NCI-H446 treated with DMSO at 0.1 percent for 48 hours (cell line): ENCODE data around the gene ZBTB20.
A peak's percentile ranks its signal among the peaks of the same experiment; 100 is the strongest.
"Not testable (repeated sequence)": the region's sequence is repeated elsewhere in the genome, so short reads cannot be mapped to it uniquely, and the experiment has no call there.

Source experiments
- DNase-seq: peaks from one replicate; lab custom pipeline; 2025; lab: John Stamatoyannopoulos, UW

Gene ZBTB20

GRCh38 chr3:114831861-114832260, 315.2 kb downstream of the ZBTB20 start:
- DNase-seq, result no peak

- DNase-seq, result no peak
These were observed 316.4 kb downstream of the ZBTB20 start for GRCh38 chr3:114830652-114831051.

GRCh38 chr3:114829783-114830182, 317.3 kb downstream of the ZBTB20 start:
- DNase-seq, result no peak

GRCh38 chr3:114827495-114827894, 319.6 kb downstream of the ZBTB20 start:
- DNase-seq, result peak; percentile 70

- DNase-seq, result no peak
These were observed 323.1 kb downstream of the ZBTB20 start for GRCh38 chr3:114824014-114824413.

- peak; percentile 20 for DNase-seq
These were observed 324.0 kb downstream of the ZBTB20 start for GRCh38 chr3:114823061-114823460.

- no peak for DNase-seq
These were observed 331.0 kb downstream of the ZBTB20 start for GRCh38 chr3:114816052-114816451.

GRCh38 chr3:114812541-114813238, 334.4 kb downstream of the ZBTB20 start:
- not testable (repeated sequence) for DNase-seq

- DNase-seq, result no peak
These were observed 337.2 kb downstream of the ZBTB20 start for GRCh38 chr3:114809668-114810413.

- DNase-seq, result no peak
These were observed 343.0 kb downstream of the ZBTB20 start for GRCh38 chr3:114804099-114804498.

- DNase-seq, result peak; percentile 56
These were observed 343.9 kb downstream of the ZBTB20 start for GRCh38 chr3:114803042-114803695.

GRCh38 chr3:114800272-114801031, 346.6 kb downstream of the ZBTB20 start:
- DNase-seq, result no peak

- no peak for DNase-seq
These were observed 347.3 kb downstream of the ZBTB20 start for GRCh38 chr3:114799816-114800215.

GRCh38 chr3:114796796-114797195, 350.3 kb downstream of the ZBTB20 start:
- DNase-seq, result no peak

GRCh38 chr3:114794894-114795630, 352.0 kb downstream of the ZBTB20 start:
- DNase-seq, result no peak

- no peak for DNase-seq
These were observed 354.7 kb downstream of the ZBTB20 start for GRCh38 chr3:114792159-114792918.

GRCh38 chr3:114790752-114791151, 356.3 kb downstream of the ZBTB20 start:
- DNase-seq, result no peak

GRCh38 chr3:114789803-114790202, 357.3 kb downstream of the ZBTB20 start:
- no peak for DNase-seq

GRCh38 chr3:114775395-114775794, 371.7 kb downstream of the ZBTB20 start:
- DNase-seq, result no peak

- DNase-seq, result no peak
These were observed 376.2 kb downstream of the ZBTB20 start for GRCh38 chr3:114770874-114771273.

- peak; percentile 11 for DNase-seq
These were observed 383.0 kb downstream of the ZBTB20 start for GRCh38 chr3:114764056-114764492.
